Measurements from ENCODE around the gene CDX1. TPM values are rescaled to one million over a fixed set of nuclear protein-coding genes. Genes with fewer than 3 reads are reported as not detected.

Gene CDX1
- total RNA-seq, 1 donor from 2014 or later: not detected

GRCh38 chr5:150217873-150218692, 51.5 kb downstream of the CDX1 start:
- Histone ChIP-seq H3K27me3 (ENCODE audit: control insufficient read depth, insufficient read depth, low read length) (peaks cover 3% of the 10 kb centered on the region), H3K36me3 (ENCODE audit: control insufficient read depth, insufficient read depth, low read length) (no peaks in the 10 kb centered on the region), H3K4me3 (ENCODE audit: low read depth, low read length) (no peak overlapping the region)
- peak; percentile 28 for FAIRE-seq
- peak; percentile 67 for DNase-seq (ENCODE audit: low read depth)
- TF ChIP-seq CTCF (IDR thresholded peaks at IDR 0.05; ENCODE audit: insufficient read depth, low read length, severe bottlenecking): peak; percentile 86

GRCh38 chr5:150218693-150219035, 52.1 kb downstream of the CDX1 start:
- H3K4me3 ChIP-seq (ENCODE audit: low read depth, low read length): no peak overlapping the region
- no peak for FAIRE-seq
- H3K36me3 ChIP-seq (ENCODE audit: control insufficient read depth, insufficient read depth, low read length): no peaks in the 10 kb centered on the region
- no peak for DNase-seq (ENCODE audit: low read depth)
- TF ChIP-seq CTCF (IDR thresholded peaks at IDR 0.05; ENCODE audit: insufficient read depth, low read length, severe bottlenecking): no peak
- H3K27me3 ChIP-seq (ENCODE audit: control insufficient read depth, insufficient read depth, low read length): peaks cover 3% of the 10 kb centered on the region

GRCh38 chr5:150219142-150219541, 52.6 kb downstream of the CDX1 start:
- H3K36me3 ChIP-seq (ENCODE audit: control insufficient read depth, insufficient read depth, low read length): no peaks in the 10 kb centered on the region
- FAIRE-seq (no peak), DNase-seq (ENCODE audit: low read depth) (no peak)
- peaks cover 3% of the 10 kb centered on the region for H3K27me3 ChIP-seq (ENCODE audit: control insufficient read depth, insufficient read depth, low read length)
- no peak for TF ChIP-seq CTCF (IDR thresholded peaks at IDR 0.05; ENCODE audit: insufficient read depth, low read length, severe bottlenecking)
- H3K4me3 ChIP-seq (ENCODE audit: low read depth, low read length): no peak overlapping the region

GRCh38 chr5:150219861-150220260, 53.3 kb downstream of the CDX1 start:
- FAIRE-seq (no peak), DNase-seq (ENCODE audit: low read depth) (no peak)
- H3K36me3 ChIP-seq (ENCODE audit: control insufficient read depth, insufficient read depth, low read length): no peaks in the 10 kb centered on the region
- H3K27me3 ChIP-seq (ENCODE audit: control insufficient read depth, insufficient read depth, low read length): peaks cover 3% of the 10 kb centered on the region
- H3K4me3 ChIP-seq (ENCODE audit: low read depth, low read length): no peak overlapping the region
- TF ChIP-seq CTCF (IDR thresholded peaks at IDR 0.05; ENCODE audit: insufficient read depth, low read length, severe bottlenecking): no peak

- FAIRE-seq: no peak
- DNase-seq (ENCODE audit: low read depth): no peak
Measured at GRCh38 chr5:150221471-150221870, 54.9 kb downstream of the CDX1 start.

More at GRCh38 chr5:150221471-150221870, 54.9 kb downstream of the CDX1 start:
- H3K36me3 ChIP-seq (ENCODE audit: control insufficient read depth, insufficient read depth, low read length): no peaks in the 10 kb centered on the region
- H3K4me3 ChIP-seq (ENCODE audit: low read depth, low read length): no peak overlapping the region
- no peak for TF ChIP-seq CTCF (IDR thresholded peaks at IDR 0.05; ENCODE audit: insufficient read depth, low read length, severe bottlenecking)
- H3K27me3 ChIP-seq (ENCODE audit: control insufficient read depth, insufficient read depth, low read length): peaks cover 3% of the 10 kb centered on the region

Data from bronchial epithelial cell (primary cell).